Activated CD8-positive, alpha-beta T cell treated with anti-CD3 and anti-CD28 coated beads for 36 hours (primary cell): ENCODE measurements around the gene PPM1L. TPM values are rescaled to one million over a fixed set of nuclear protein-coding genes. Genes with fewer than 3 reads are reported as not detected.
A peak's percentile ranks its signal among the peaks of the same experiment; 100 is the strongest.

ENCODE experiments used
- ATAC-seq: fragments of 200-7000 bp; cut with Tn5 transposase; one replicate; pipeline ENCODE4 v1.10.0; 2021; ENCODE audit warnings: mild to moderate bottlenecking, moderate library complexity
- CTCF ChIA-PET: fragments of 350-600 bp; sonication (Branson Sonifier 250); formaldehyde crosslinking; loops from one replicate; lab custom pipeline; 2021; ENCODE audit warnings: antibody characterized with exemption; lab: Charles Lee
- POLR2A ChIA-PET: fragments of 350-600 bp; sonication (Branson Sonifier 250); formaldehyde crosslinking; loops from one replicate; lab custom pipeline; 2021; ENCODE audit warnings: antibody characterized with exemption; lab: Charles Lee
- DNase-seq: peaks from one replicate; pipeline ENCODE4 v3.0.0-alpha.2; 2020
- H3K27ac Mint-ChIP-seq: one replicate; pipeline ENCODE4 v1.8.0; 2021; ENCODE audit warnings: mild to moderate bottlenecking, mixed read lengths
- H3K27me3 Mint-ChIP-seq: one replicate; pipeline ENCODE4 v1.8.0; 2021; ENCODE audit warnings: mixed read lengths
- H3K36me3 Mint-ChIP-seq: one replicate; pipeline ENCODE4 v1.8.0; 2021; ENCODE audit warnings: low read depth, mixed read lengths
- H3K4me1 Mint-ChIP-seq: one replicate; pipeline ENCODE4 v1.8.0; 2021; ENCODE audit warnings: low read depth, mixed read lengths
- H3K4me3 Mint-ChIP-seq: one replicate; pipeline ENCODE4 v1.8.0; 2021; ENCODE audit warnings: mild to moderate bottlenecking, moderate library complexity, mixed read lengths
- H3K9me3 Mint-ChIP-seq: one replicate; pipeline ENCODE4 v1.8.0; 2021; ENCODE audit warnings: mixed read lengths
- CTCF ChIP-seq: fragments of 200-600 bp; IDR thresholded peaks from one replicate; pipeline ENCODE4 v1.8.0; 2022; ENCODE audit warnings: antibody characterized with exemption, mild to moderate bottlenecking
- intact Hi-C: fragments of 100-400 bp; cut with micrococcal nuclease; formaldehyde crosslinking; loops from one replicate; pipeline ENCODE4 v1.10.0; 2022
- total RNA-seq, 2 experiments: library from RNA; stranded (reverse); gene quantifications; one replicate each; pipeline ENCODE4 v1.2.3, GENCODE V29; 2021

PPM1L gene
- total RNA-seq, 2 experiments from 2014 or later: 2.6 to 2.7 TPM

GRCh38 chr3:160916472-160916871, 160.4 kb downstream of the PPM1L start:
- CTCF ChIA-PET: interaction anchor here (1.1 kb wide), 1 partner anchor 25 kb away, joined by 3 read pairs; no protein-coding TSS in a partner anchor
- no peak overlapping the region for H3K27ac Mint-ChIP-seq
- POLR2A ChIA-PET: no interaction called here
- no peaks in the 10 kb centered on the region for H3K36me3 Mint-ChIP-seq
- no peak for TF ChIP-seq CTCF
- H3K4me3 Mint-ChIP-seq: no peak overlapping the region
- intact Hi-C loops: no loop called here
- H3K4me1 Mint-ChIP-seq: no peaks in the 10 kb centered on the region
- H3K27me3 Mint-ChIP-seq: no peaks in the 10 kb centered on the region
- no peaks in the 10 kb centered on the region for H3K9me3 Mint-ChIP-seq
- ATAC-seq (no peak), DNase-seq (no peak)

GRCh38 chr3:160919942-160920341, 163.9 kb downstream of the PPM1L start:
- no peak for TF ChIP-seq CTCF
- Mint-ChIP-seq H3K27me3 (no peaks in the 10 kb centered on the region), H3K36me3 (no peaks in the 10 kb centered on the region), H3K27ac (no peak overlapping the region), H3K4me1 (no peaks in the 10 kb centered on the region), H3K9me3 (no peaks in the 10 kb centered on the region), H3K4me3 (no peak overlapping the region)
- intact Hi-C loops: no loop called here
- ChIA-PET POLR2A (no interaction called here), CTCF (interaction anchor here (1.7 to 2.3 kb wide), 3 partner anchors 21 to 36 kb away, joined by 3 to 8 read pairs (median 7); no protein-coding TSS in a partner anchor)
- ATAC-seq (no peak), DNase-seq (no peak)

- no peak for ATAC-seq
- H3K4me1 Mint-ChIP-seq: no peaks in the 10 kb centered on the region
- CTCF ChIA-PET: interaction anchor here (0.8 to 2.3 kb wide), 3 partner anchors 17 to 28 kb away, joined by 3 to 7 read pairs (median 5); no protein-coding TSS in a partner anchor
- no peaks in the 10 kb centered on the region for H3K27me3 Mint-ChIP-seq
- DNase-seq: peak; percentile 16
- no peaks in the 10 kb centered on the region for H3K36me3 Mint-ChIP-seq
- intact Hi-C loops: no loop called here
- no peaks in the 10 kb centered on the region for H3K9me3 Mint-ChIP-seq
- peak; percentile 54 for TF ChIP-seq CTCF
- H3K4me3 Mint-ChIP-seq: no peak overlapping the region
- H3K27ac Mint-ChIP-seq: no peak overlapping the region
- POLR2A ChIA-PET: no interaction called here
Measured at GRCh38 chr3:160921020-160921635, 165.1 kb downstream of the PPM1L start.

GRCh38 chr3:160924776-160925175, 168.7 kb downstream of the PPM1L start:
- no peak for DNase-seq
- no peaks in the 10 kb centered on the region for H3K27me3 Mint-ChIP-seq
- H3K4me1 Mint-ChIP-seq: no peaks in the 10 kb centered on the region
- intact Hi-C loops: no loop called here
- TF ChIP-seq CTCF: no peak
- H3K9me3 Mint-ChIP-seq: no peaks in the 10 kb centered on the region
- POLR2A ChIA-PET: interaction anchor here (0.6 to 0.9 kb wide), 2 partner anchors 169 to 297 kb away, joined by 3 read pairs; no protein-coding TSS in a partner anchor
- no peaks in the 10 kb centered on the region for H3K36me3 Mint-ChIP-seq
- CTCF ChIA-PET: interaction anchor here (0.7 to 1.8 kb wide), 4 partner anchors 14 to 216 kb away, joined by 3 to 5 read pairs (median 3); no protein-coding TSS in a partner anchor
- H3K4me3 Mint-ChIP-seq: no peak overlapping the region
- H3K27ac Mint-ChIP-seq: no peak overlapping the region
- no peak for ATAC-seq

GRCh38 chr3:160927620-160928019, 171.6 kb downstream of the PPM1L start:
- H3K4me1 Mint-ChIP-seq: no peaks in the 10 kb centered on the region
- POLR2A ChIA-PET: no interaction called here
- intact Hi-C loops: no loop called here
- H3K27me3 Mint-ChIP-seq: no peaks in the 10 kb centered on the region
- no peak overlapping the region for H3K4me3 Mint-ChIP-seq
- ATAC-seq (no peak), DNase-seq (no peak)
- CTCF ChIA-PET: interaction anchor here (1.1 to 1.3 kb wide), 3 partner anchors 14 to 170 kb away, joined by 3 read pairs; no protein-coding TSS in a partner anchor
- no peaks in the 10 kb centered on the region for H3K9me3 Mint-ChIP-seq
- H3K27ac Mint-ChIP-seq: no peak overlapping the region
- no peak for TF ChIP-seq CTCF
- no peaks in the 10 kb centered on the region for H3K36me3 Mint-ChIP-seq
